NCI-H146 treated with DMSO at 0.1 percent for 48 hours (cell line): ENCODE results near the gene PIP5KL1.

Source experiments
- DNase-seq: peaks from one replicate; lab custom pipeline; 2025; ENCODE audit not compliant: unreplicated experiment; lab: John Stamatoyannopoulos, UW

Gene PIP5KL1

GRCh38 chr9:127934986-127935385, 4.4 kb upstream of the PIP5KL1 start:
- no peak for DNase-seq

- DNase-seq, result no peak
Observed at GRCh38 chr9:127934248-127934647, 3.7 kb upstream of the PIP5KL1 start.

GRCh38 chr9:127931092-127931881, 710 bp upstream of the PIP5KL1 start:
- DNase-seq, result no peak

- no peak for DNase-seq
Observed at GRCh38 chr9:127929625-127929979, 975 bp downstream of the PIP5KL1 start.

- no peak for DNase-seq
Observed at GRCh38 chr9:127928676-127929624, 1.6 kb downstream of the PIP5KL1 start.

GRCh38 chr9:127927988-127928675, 2.4 kb downstream of the PIP5KL1 start:
- peak; percentile 27 for DNase-seq

- peak; percentile 33 for DNase-seq
Observed at GRCh38 chr9:127927201-127927987, 3.2 kb downstream of the PIP5KL1 start.

- DNase-seq, result no peak
Observed at GRCh38 chr9:127926906-127927200, 3.7 kb downstream of the PIP5KL1 start.

GRCh38 chr9:127925959-127926905, 4.3 kb downstream of the PIP5KL1 start:
- DNase-seq, result no peak

- no peak for DNase-seq
Observed at GRCh38 chr9:127924736-127925444, 5.7 kb downstream of the PIP5KL1 start.

- DNase-seq, result no peak
Observed at GRCh38 chr9:127923771-127924170, 6.8 kb downstream of the PIP5KL1 start.

- no peak for DNase-seq
Observed at GRCh38 chr9:127923046-127923445, 7.5 kb downstream of the PIP5KL1 start.

GRCh38 chr9:127921557-127922120, 8.9 kb downstream of the PIP5KL1 start:
- DNase-seq, result no peak

GRCh38 chr9:127920794-127921193, 9.8 kb downstream of the PIP5KL1 start:
- no peak for DNase-seq

- DNase-seq, result no peak
Observed at GRCh38 chr9:127919253-127919815, 11.2 kb downstream of the PIP5KL1 start.

GRCh38 chr9:127918183-127919107, 12.1 kb downstream of the PIP5KL1 start:
- no peak for DNase-seq

- DNase-seq, result no peak
Observed at GRCh38 chr9:127917603-127918002, 13.0 kb downstream of the PIP5KL1 start.
